Measurements from ENCODE around the gene DHX58.

DNA sequence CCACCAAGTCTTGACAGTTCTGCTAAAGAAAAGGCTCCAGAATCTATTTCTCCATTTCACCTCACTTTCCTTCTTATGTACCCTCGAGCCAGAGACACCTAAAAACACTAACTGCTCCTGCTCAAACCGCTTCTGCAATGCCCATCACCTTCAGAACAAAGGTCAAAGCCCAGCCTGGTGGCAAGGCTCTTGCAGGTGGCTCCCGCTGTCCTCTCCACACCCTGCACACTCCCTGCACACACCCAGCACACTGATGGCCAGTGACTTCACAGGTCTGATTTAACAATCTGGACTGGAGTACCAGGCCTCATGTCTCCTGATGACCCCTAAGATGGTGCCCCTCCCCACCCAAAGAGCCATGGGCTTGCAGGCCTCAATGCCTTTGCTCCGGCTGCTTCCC is 52.3 kb downstream of the DHX58 start:
- TF ChIP-seq POLR2A (IDR thresholded peaks at IDR 0.05; ENCODE audit: low read depth, low read length) (no peak), RFX5 (IDR thresholded peaks at IDR 0.05; ENCODE audit: low read depth, low read length) (no peak), MAZ (IDR thresholded peaks at IDR 0.05; ENCODE audit: borderline replicate concordance, low read depth, low read length) (no peak), BHLHE40 (IDR thresholded peaks at IDR 0.05; ENCODE audit: low read depth, low read length) (no peak), CEBPB (IDR thresholded peaks at IDR 0.05; ENCODE audit: low read depth, low read length) (no peak), RAD21 (IDR thresholded peaks at IDR 0.05; ENCODE audit: low read length) (no peak), SMC3 (IDR thresholded peaks at IDR 0.05; ENCODE audit: low read depth, low read length) (no peak), RCOR1 (IDR thresholded peaks at IDR 0.05; ENCODE audit: insufficient replicate concordance, low read length) (no peak), NFE2L2 (IDR thresholded peaks at IDR 0.05; ENCODE audit: low read depth, low read length) (no peak)
- TF ChIP-seq, protein P1, sequence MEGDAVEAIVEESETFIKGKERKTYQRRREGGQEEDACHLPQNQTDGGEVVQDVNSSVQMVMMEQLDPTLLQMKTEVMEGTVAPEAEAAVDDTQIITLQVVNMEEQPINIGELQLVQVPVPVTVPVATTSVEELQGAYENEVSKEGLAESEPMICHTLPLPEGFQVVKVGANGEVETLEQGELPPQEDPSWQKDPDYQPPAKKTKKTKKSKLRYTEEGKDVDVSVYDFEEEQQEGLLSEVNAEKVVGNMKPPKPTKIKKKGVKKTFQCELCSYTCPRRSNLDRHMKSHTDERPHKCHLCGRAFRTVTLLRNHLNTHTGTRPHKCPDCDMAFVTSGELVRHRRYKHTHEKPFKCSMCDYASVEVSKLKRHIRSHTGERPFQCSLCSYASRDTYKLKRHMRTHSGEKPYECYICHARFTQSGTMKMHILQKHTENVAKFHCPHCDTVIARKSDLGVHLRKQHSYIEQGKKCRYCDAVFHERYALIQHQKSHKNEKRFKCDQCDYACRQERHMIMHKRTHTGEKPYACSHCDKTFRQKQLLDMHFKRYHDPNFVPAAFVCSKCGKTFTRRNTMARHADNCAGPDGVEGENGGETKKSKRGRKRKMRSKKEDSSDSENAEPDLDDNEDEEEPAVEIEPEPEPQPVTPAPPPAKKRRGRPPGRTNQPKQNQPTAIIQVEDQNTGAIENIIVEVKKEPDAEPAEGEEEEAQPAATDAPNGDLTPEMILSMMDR (conservative IDR thresholded peaks at IDR 0.05; ENCODE audit: low read depth, low read length) = no peak
